OCI-LY1 (cell line): ENCODE results near the gene ZBTB20.

Experiments used
- H2AFZ ChIP-seq: fragments of 200-600 bp; sonication (generic), shearing (Covaris generic); 2 replicates; pipeline ENCODE4 v1.6.0; 2014; ENCODE audit warnings: antibody characterized with exemption, mild to moderate bottlenecking, low read length
- H3F3A ChIP-seq: fragments of 200-600 bp; sonication (generic), shearing (Covaris generic); 2 replicates; pipeline ENCODE4 v1.6.0; 2014; ENCODE audit warnings: mild to moderate bottlenecking, antibody characterized with exemption, low read length, moderate library complexity; ENCODE audit not compliant: insufficient read depth
- H3K27ac ChIP-seq: fragments of 200-600 bp; sonication (generic); 2 replicates; pipeline ENCODE4 v1.5.1; 2014; ENCODE audit warnings: low read length, mixed run types, mild to moderate bottlenecking, low read depth; ENCODE audit not compliant: poor library complexity, severe bottlenecking
- H3K27me3 ChIP-seq: fragments of 200-600 bp; sonication (generic); 2 replicates; pipeline ENCODE4 v1.6.0; 2014; ENCODE audit warnings: antibody characterized with exemption, mild to moderate bottlenecking, low read length, moderate library complexity; ENCODE audit not compliant: insufficient read depth
- H3K36me3 ChIP-seq: fragments of 200-600 bp; sonication (generic); 2 replicates; pipeline ENCODE4 v1.6.1; 2014; ENCODE audit warnings: mild to moderate bottlenecking, antibody characterized with exemption, low read length, moderate library complexity, mixed read lengths; ENCODE audit not compliant: insufficient read depth
- H3K4me1 ChIP-seq: fragments of 200-600 bp; sonication (generic); 2 replicates; pipeline ENCODE4 v1.5.1; 2014; ENCODE audit warnings: mild to moderate bottlenecking, low read length, moderate library complexity; ENCODE audit not compliant: insufficient read depth, severe bottlenecking
- H3K4me2 ChIP-seq: fragments of 200-600 bp; sonication (generic), shearing (Covaris generic); 2 replicates; pipeline ENCODE4 v1.6.1; 2014; ENCODE audit warnings: low read length
- H3K4me3 ChIP-seq: fragments of 200-600 bp; sonication (generic); 2 replicates; pipeline ENCODE4 v1.5.1; 2014; ENCODE audit warnings: low read length, low read depth, mild to moderate bottlenecking, mixed read lengths; ENCODE audit not compliant: poor library complexity, severe bottlenecking
- H3K79me2 ChIP-seq: fragments of 200-600 bp; shearing (Covaris generic); 2 replicates; pipeline ENCODE4 v1.6.1; 2016; ENCODE audit warnings: mixed run types, low read length, mixed read lengths; ENCODE audit not compliant: insufficient read depth
- H3K9ac ChIP-seq: fragments of 200-600 bp; sonication (generic), shearing (Covaris generic); 2 replicates; pipeline ENCODE4 v1.6.1; 2014; ENCODE audit warnings: mild to moderate bottlenecking, low read length, mixed read lengths
- H3K9me2 ChIP-seq: fragments of 200-600 bp; sonication (generic), shearing (Covaris generic); 2 replicates; pipeline ENCODE4 v1.6.1; 2014; ENCODE audit warnings: low read depth, mild to moderate bottlenecking, low read length, mixed read lengths
- H3K9me3 ChIP-seq: fragments of 200-600 bp; shearing (Covaris generic); 2 replicates; pipeline ENCODE4 v1.6.1; 2014; ENCODE audit warnings: low read length, mixed read lengths
- H4K20me1 ChIP-seq: fragments of 200-600 bp; sonication (generic), shearing (Covaris generic); 2 replicates; pipeline ENCODE4 v1.6.0; 2016; ENCODE audit warnings: mild to moderate bottlenecking, low read length; ENCODE audit not compliant: insufficient read depth
- EZH2 ChIP-seq: fragments of 200-600 bp; sonication (generic), shearing (Covaris generic); IDR thresholded peaks from 2 replicates; pipeline ENCODE4 v1.8.0; 2017; ENCODE audit warnings: borderline replicate concordance, mixed run types, mild to moderate bottlenecking, antibody characterized with exemption, low read length, moderate library complexity, mixed read lengths
- TF ChIP-seq, protein P1 (sequence below): fragments of 200-600 bp; sonication (generic), shearing (Covaris generic); IDR thresholded peaks from 2 replicates; pipeline ENCODE4 v1.5.1; 2017; ENCODE audit warnings: mild to moderate bottlenecking, antibody characterized with exemption, low read length, moderate library complexity, mixed read lengths

The ZBTB20 gene

DNA sequence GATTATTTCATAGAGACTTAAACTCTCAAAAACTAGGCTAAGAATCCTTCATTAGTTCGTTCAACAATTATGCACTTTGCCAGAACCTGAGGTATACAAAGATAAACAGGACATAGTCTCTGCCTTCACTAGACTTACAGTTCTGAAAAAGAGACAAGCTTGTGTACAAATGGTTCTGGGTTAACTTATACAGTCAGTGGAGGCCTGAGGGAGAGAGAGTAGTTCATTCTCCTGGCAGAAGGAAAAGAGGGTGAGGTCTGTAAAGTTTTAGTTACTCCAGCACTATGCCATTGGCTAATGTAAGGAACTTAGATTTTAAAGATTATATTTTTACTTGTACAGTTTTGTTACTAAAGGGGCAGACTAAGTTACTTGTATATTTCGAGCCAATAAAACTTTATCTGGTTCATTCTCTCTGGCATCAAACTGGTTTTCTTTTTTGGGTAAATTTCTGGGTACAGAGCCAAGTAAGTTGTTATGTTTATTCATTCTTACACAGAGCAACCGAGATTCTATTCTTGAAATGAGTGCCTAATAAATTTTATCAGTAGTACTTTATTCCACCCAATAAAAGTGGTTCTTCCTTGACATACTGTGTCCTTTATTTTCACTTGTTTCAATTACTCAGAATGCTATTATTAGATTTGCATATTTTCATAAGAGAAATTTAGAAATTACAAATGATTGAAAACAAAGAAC is 574.6 kb downstream of the ZBTB20 start:
- no peak overlapping the region for H3K9ac ChIP-seq
- TF ChIP-seq EZH2, result no peak
- TF ChIP-seq, protein P1, sequence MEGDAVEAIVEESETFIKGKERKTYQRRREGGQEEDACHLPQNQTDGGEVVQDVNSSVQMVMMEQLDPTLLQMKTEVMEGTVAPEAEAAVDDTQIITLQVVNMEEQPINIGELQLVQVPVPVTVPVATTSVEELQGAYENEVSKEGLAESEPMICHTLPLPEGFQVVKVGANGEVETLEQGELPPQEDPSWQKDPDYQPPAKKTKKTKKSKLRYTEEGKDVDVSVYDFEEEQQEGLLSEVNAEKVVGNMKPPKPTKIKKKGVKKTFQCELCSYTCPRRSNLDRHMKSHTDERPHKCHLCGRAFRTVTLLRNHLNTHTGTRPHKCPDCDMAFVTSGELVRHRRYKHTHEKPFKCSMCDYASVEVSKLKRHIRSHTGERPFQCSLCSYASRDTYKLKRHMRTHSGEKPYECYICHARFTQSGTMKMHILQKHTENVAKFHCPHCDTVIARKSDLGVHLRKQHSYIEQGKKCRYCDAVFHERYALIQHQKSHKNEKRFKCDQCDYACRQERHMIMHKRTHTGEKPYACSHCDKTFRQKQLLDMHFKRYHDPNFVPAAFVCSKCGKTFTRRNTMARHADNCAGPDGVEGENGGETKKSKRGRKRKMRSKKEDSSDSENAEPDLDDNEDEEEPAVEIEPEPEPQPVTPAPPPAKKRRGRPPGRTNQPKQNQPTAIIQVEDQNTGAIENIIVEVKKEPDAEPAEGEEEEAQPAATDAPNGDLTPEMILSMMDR, result no peak
- H3K27ac ChIP-seq, result no peak overlapping the region
- H3F3A ChIP-seq, result no peaks in the 10 kb centered on the region
- H4K20me1 ChIP-seq, result no peaks in the 10 kb centered on the region
- H3K4me1 ChIP-seq, result no peaks in the 10 kb centered on the region
- no peaks in the 10 kb centered on the region for H3K79me2 ChIP-seq
- no peak overlapping the region for H3K4me2 ChIP-seq
- H3K9me3 ChIP-seq, result no peaks in the 10 kb centered on the region
- H3K27me3 ChIP-seq, result no peaks in the 10 kb centered on the region
- no peak overlapping the region for H2AFZ ChIP-seq
- no peaks in the 10 kb centered on the region for H3K9me2 ChIP-seq
- no peaks in the 10 kb centered on the region for H3K36me3 ChIP-seq
- H3K4me3 ChIP-seq, result no peak overlapping the region

DNA sequence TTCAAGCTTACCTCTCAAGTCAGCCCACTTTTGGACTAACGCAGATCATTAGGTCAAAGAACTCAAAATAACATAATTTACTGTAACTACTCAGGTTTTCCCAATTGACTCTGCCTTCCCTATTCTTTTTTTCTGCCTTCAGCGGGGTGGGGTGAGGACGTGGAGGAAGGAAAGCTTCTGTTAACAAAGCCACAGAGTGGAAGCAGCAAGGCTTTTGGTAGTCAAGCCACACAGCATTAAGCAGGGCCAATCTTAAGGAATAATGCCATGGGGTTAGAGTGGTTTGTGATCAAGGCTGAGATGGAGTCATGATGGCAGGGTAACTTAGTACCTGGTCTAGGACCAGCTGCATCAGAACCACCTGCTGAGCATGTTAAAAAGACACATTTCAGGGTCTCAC is 575.7 kb downstream of the ZBTB20 start:
- H3K79me2 ChIP-seq, result no peaks in the 10 kb centered on the region
- H4K20me1 ChIP-seq, result no peaks in the 10 kb centered on the region
- no peak overlapping the region for H3K9ac ChIP-seq
- H3F3A ChIP-seq, result no peaks in the 10 kb centered on the region
- H3K4me2 ChIP-seq, result no peak overlapping the region
- H2AFZ ChIP-seq, result no peak overlapping the region
- H3K9me2 ChIP-seq, result no peaks in the 10 kb centered on the region
- no peaks in the 10 kb centered on the region for H3K27me3 ChIP-seq
- no peak overlapping the region for H3K4me3 ChIP-seq
- H3K27ac ChIP-seq, result no peak overlapping the region
- H3K36me3 ChIP-seq, result no peaks in the 10 kb centered on the region
- no peaks in the 10 kb centered on the region for H3K9me3 ChIP-seq
- TF ChIP-seq, protein P1, result no peak
- TF ChIP-seq EZH2, result no peak
- no peaks in the 10 kb centered on the region for H3K4me1 ChIP-seq

DNA sequence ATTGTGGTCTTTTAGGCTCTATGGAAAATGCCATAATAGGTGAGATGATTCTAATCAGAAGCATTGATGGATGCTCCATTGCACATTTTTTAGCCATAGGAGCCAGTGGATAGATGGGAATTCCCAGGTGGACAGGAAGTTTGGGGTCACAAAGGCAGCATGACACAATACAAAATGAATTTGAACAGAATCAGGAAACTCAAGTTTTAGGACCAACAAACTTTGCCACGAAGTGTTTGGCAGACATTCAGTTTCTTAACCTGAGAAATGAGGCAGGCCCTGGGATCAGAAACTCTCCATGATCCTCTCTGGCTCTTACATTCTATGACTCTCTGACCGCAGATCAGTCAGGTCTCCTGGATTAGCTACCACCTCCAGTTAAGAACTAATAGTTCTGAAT is 577.9 kb downstream of the ZBTB20 start:
- H3K9me3 ChIP-seq, result no peaks in the 10 kb centered on the region
- H3K9me2 ChIP-seq, result no peaks in the 10 kb centered on the region
- H3K9ac ChIP-seq, result no peak overlapping the region
- H3K27ac ChIP-seq, result no peak overlapping the region
- H4K20me1 ChIP-seq, result no peaks in the 10 kb centered on the region
- no peak for TF ChIP-seq EZH2
- TF ChIP-seq, protein P1, result no peak
- no peaks in the 10 kb centered on the region for H3K79me2 ChIP-seq
- H3K4me1 ChIP-seq, result no peaks in the 10 kb centered on the region
- no peaks in the 10 kb centered on the region for H3K27me3 ChIP-seq
- no peaks in the 10 kb centered on the region for H3F3A ChIP-seq
- H2AFZ ChIP-seq, result no peak overlapping the region
- H3K36me3 ChIP-seq, result no peaks in the 10 kb centered on the region
- no peak overlapping the region for H3K4me2 ChIP-seq
- H3K4me3 ChIP-seq, result no peak overlapping the region
